DOHH2 (cell line): ENCODE data around the gene SKA1.

Source experiments
- EZH2phosphoT487 ChIP-seq: fragments of 200-600 bp; sonication (generic); IDR thresholded peaks from 2 replicates; pipeline ENCODE4 v1.6.1; 2017; ENCODE audit warnings: borderline replicate concordance, mild to moderate bottlenecking, antibody characterized with exemption, low read length, moderate library complexity, mixed read lengths
- TF ChIP-seq, protein P1 (sequence below): fragments of 200-600 bp; sonication (generic); IDR thresholded peaks from one replicate; pipeline ENCODE4 v1.5.1; 2014; ENCODE audit warnings: antibody characterized with exemption, mild to moderate bottlenecking, low read depth, low read length; ENCODE audit not compliant: poor library complexity, severe bottlenecking

DNA sequence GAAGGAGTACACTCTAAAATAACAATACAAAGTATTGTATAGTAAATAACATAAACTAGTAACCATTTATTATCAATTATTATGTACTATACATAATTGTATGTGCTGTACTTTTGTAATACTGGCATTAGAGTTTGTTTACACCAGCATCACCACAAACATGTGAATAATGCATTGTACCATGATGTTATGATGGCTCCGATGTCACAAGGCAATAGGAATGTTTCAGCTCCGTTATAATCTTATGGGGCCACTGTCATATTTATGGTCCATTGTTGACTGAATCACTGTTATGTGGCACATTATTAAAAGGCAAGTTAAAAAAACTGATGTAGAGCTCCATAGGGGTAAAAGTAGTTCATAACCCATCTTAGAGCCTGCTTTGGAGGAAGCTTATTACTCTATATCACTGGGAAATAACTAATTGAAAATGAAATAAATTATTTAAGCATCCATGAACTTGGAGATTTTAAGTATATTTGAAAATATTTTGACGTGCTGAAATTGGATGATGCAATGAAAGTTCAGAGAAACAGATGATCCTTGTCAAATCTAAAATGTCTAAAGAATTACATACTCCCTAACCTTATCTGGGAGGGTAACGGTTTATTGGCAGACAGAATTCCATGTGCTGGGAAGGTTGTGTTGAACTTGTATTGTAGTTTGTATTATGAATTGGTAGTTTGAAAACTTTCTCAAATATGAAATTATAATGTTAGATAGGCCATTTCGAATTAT lies 2.4 kb downstream of the SKA1 start:
- TF ChIP-seq, protein P1, sequence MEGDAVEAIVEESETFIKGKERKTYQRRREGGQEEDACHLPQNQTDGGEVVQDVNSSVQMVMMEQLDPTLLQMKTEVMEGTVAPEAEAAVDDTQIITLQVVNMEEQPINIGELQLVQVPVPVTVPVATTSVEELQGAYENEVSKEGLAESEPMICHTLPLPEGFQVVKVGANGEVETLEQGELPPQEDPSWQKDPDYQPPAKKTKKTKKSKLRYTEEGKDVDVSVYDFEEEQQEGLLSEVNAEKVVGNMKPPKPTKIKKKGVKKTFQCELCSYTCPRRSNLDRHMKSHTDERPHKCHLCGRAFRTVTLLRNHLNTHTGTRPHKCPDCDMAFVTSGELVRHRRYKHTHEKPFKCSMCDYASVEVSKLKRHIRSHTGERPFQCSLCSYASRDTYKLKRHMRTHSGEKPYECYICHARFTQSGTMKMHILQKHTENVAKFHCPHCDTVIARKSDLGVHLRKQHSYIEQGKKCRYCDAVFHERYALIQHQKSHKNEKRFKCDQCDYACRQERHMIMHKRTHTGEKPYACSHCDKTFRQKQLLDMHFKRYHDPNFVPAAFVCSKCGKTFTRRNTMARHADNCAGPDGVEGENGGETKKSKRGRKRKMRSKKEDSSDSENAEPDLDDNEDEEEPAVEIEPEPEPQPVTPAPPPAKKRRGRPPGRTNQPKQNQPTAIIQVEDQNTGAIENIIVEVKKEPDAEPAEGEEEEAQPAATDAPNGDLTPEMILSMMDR = no peak
- TF ChIP-seq EZH2phosphoT487 = no peak
